NK-92 treated with Interleukin-12 subunit alpha and Interleukin-12 subunit beta, amount 100 ng/mL, for 24 hours (cell line): ENCODE measurements around the gene GALNS.
A peak's percentile ranks its signal among the peaks of the same experiment; 100 is the strongest.
"Not testable (repeated sequence)": the region's sequence is repeated elsewhere in the genome, so short reads cannot be mapped to it uniquely, and the experiment has no call there.

Source experiments
- DNase-seq: peaks from one replicate; lab custom pipeline; 2025; lab: John Stamatoyannopoulos, UW

The GALNS gene

GRCh38 chr16:88804552-88805339, 52.0 kb downstream of the GALNS start:
- no peak for DNase-seq

DNA sequence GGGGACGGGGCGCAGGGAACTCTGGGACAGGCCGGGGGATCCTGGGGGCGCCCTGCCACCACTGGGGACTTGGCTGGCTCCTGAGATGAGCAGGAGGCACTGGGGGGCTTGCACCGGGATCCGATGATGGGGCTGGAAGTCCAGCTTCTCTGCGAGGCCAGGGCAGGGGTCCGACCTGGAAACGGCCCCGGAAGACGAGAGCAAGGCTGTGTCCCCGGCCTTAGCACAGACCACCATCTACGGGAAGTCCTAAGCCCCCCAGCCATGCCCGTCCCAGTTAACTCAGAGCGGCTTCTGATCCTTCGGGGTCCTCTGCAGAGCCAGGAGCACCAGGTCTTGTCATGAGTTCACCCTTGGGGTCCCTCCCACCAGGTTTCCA, 52.6 kb downstream of the GALNS start:
- no peak for DNase-seq

DNA sequence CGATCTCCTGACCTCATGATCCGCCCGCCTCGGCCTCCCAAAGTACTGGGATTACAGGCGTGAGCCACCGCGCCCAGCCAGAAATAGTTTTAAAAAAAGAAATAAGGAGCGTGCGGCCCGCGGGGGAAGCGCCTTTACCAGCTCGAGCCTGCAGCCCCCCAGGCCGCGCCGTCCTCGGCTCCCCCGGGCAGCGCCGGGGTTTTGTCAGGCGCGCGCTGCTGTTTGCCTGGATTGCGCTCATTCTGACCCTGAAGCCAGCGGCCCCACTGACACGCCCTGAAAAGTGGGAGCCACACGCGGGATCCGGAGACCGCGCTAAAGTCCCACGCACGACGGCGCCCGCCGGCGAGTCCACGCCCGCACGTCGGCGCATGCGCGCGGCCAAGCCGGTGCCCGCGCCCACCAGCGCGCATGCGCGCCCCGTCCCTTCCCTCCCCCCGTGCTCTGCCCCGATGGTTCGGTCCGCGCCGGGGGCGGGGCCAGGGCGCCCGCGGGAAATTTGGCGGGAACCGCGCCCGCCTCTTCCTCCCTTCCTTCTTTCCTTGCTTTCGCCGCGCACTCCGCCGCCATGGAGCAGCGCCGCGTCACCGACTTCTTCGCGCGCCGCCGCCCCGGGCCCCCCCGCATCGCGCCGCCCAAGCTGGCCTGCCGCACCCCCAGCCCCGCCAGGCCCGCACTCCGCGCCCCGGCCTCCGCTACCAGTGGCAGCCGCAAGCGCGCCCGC, 53.3 kb downstream of the GALNS start, which contains the start of gene CDT1:
Gene CDT1, plus strand, starts transcription at position 526 of the 724 bp plus-strand sequence. Its CDS starts 43 bp downstream, at position 569.
- peak; percentile 68 for DNase-seq

- no peak for DNase-seq
These were observed 56.5 kb downstream of the GALNS start for GRCh38 chr16:88800277-88800592.

DNA sequence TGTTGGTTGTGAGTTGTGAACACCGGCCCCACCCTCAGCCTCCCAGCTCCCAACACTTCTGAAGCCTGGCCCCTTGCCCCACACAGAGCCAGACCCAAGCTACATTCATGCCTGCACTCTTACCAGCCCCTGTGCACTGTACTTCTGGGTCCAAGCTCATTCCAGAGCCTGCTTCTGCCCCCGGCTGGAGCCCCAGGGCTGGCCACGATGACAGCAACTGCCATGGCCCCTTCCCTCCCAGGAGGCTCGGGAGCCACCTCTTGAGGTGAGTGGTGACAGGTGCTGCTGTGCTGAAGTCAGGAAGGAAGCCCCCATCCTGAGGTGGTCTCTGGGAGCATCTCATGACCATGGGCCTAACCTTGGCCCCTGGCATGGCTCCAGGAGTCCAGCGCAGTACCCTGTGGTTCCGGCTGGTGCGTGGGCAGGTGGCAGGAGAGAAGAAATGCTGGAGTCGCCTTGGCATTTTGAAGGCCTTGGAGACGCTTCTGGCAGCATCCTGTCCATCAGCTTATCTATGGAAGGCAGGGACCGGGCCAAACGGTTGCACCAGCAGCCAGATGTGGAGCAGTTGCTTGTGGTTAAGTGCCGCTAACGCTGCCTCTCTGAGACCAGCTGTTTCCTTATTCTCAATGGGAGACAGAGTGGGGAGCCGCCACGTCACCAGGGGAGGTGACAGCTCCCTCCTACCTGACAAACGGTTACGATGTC, 57.0 kb downstream of the GALNS start:
- DNase-seq: no peak

GRCh38 chr16:88798772-88799455, 57.8 kb downstream of the GALNS start:
- DNase-seq: no peak

- DNase-seq: no peak
These were observed 58.7 kb downstream of the GALNS start for GRCh38 chr16:88798073-88798472.

- no peak for DNase-seq
These were observed 60.5 kb downstream of the GALNS start for GRCh38 chr16:88796278-88796677.

DNA sequence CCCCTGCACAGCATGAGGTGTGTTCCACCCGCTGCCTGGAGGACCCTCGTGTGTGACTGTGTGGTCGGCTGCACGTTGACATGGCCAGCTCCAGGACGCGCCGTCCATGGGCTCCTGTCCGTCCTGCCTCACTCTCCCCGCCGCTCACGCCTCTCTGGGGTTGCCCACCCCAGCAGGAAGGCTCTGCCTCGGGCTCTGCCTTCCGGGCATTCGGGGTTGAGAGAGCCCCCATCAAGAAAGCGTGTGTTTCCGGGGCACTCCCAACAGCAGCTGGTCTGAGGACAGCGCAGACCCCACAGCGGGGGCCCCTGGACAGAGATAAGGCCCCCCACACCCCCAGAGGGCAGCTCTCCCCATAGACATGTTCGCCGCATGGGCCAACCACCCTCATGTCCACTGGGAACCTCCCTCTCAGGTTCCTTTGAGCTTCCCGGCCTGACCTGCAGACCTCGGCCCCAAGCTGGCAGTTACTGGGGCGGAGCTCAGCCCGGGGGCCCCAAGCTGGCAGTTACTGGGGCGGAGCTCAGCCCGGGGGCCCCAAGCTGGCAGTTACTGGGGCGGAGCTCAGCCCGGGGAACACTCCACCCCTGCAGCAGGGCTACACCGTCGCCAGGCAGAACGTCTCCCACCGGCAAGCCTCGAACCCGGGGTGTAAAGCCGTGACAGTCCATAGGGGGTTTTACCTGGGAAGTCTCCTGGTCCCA, 63.3 kb downstream of the GALNS start:
- no peak for DNase-seq

GRCh38 chr16:88792668-88793250, 64.0 kb downstream of the GALNS start:
- no peak for DNase-seq

DNA sequence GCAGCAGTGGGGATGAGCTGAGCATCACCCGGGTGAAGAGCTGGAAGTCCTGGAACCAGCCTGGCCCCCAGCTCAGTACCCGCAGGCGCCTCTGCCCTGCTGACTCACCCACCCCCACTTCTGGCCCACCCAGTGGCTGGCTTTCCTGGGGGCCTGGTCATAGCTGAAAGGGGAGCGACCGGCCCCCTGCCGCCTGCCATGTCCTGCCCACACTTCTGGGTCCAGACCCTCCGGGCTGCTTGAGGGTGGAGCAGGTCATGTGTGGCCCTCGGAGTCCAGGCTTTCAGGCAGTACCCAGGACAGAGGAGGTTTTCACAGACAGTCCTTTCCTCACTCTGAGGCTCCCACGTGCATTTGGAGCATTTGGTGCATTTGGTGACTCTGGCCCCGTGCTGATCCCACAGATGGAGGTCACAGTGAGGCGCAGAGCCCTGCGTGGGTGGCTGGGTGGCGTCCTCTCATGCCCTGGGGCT, 64.6 kb downstream of the GALNS start:
- no peak for DNase-seq

GRCh38 chr16:88790312-88791211, 66.2 kb downstream of the GALNS start:
- DNase-seq: peak; percentile 47

- DNase-seq: no peak
These were observed 67.2 kb downstream of the GALNS start for GRCh38 chr16:88789594-88789993.

DNA sequence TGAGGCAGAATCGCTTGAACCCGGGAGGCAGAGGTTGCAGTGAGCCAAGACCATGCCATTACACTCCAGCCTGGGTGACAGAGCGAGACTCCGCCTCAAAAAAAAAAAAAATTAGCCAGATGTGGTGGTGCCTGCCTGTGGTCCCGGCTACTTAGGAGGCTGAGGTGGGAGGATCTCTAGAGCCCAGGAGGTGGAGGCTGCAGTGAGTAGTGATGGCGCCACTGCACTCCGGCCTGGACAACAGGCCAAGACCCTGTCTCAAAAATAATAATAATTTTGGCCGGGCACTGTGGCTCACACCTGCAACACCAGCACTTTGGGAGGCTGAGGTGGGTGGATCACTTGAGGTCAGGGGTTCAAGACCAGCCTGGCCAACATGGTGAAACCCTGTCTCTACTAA, 68.0 kb downstream of the GALNS start:
- DNase-seq: not testable (repeated sequence)

- no peak for DNase-seq
These were observed 69.0 kb downstream of the GALNS start for GRCh38 chr16:88787579-88788314.

DNA sequence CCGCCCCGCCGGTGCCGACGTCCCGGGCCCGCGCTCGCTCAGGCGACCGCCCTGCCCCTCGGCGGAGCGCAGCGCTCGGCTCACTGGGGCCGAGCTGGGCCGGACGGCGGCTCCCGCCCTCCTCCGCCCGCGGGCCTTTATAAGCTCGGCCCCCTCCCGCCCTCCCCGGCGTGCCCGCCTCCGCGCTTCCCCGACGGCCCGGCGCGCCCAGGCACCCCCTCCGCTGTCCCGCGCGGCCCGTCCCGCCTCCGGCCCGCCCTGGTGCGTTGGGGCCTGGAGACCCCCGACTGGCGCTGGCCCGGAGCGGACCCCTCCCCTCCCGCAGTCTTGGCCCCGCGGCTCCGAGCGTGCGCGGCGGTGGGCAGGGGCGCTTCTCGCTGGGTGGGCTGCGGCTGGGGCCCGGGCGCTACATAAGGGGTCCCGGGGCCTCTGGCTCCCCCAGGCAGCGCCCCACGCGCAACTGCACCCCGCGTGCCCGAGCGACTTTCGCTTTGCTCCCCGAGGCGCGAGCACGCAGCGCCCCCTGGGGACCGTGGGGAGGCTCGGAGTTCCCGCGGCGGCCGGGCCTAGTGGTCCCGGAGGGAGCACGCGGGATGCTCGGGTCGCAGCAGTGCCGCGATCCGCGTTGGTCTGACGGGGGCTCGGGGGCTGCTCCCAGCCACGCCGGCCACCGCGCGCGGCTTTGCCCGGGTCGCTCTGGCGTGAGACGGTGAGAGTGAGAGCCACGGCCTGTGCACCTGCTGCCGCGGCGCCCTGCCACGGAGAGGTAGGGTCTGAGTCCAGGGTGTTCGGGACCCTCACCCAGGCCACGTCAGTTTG, 71.4 kb downstream of the GALNS start, which contains the start of gene PIEZO1:
Gene PIEZO1, minus strand, starts transcription at position 115 of the 819 bp plus-strand sequence. CDS start 256 bp downstream, outside the sequence.
- DNase-seq: peak; percentile 40

- DNase-seq: no peak
These were observed 72.0 kb downstream of the GALNS start for GRCh38 chr16:88784856-88785105.

GRCh38 chr16:88784074-88784855, 72.5 kb downstream of the GALNS start:
- DNase-seq: no peak
